Progenitor cell of endocrine pancreas (in vitro differentiated cells): ENCODE data around the gene ADARB2. TPM values are rescaled to one million over a fixed set of nuclear protein-coding genes. Genes with fewer than 3 reads are reported as not detected.

Source experiments
- DNase-seq: peaks from one replicate; pipeline ENCODE4 v3.0.0; 2021; ENCODE audit warnings: low spot score; ENCODE audit not compliant: unreplicated experiment
- H3K27ac Mint-ChIP-seq: 2 replicates; pipeline ENCODE4 v1.8.0; 2021; ENCODE audit warnings: mild to moderate bottlenecking, moderate library complexity, mixed read lengths
- H3K27me3 Mint-ChIP-seq: 2 replicates; pipeline ENCODE4 v1.8.0; 2021; ENCODE audit warnings: mixed read lengths
- H3K36me3 Mint-ChIP-seq: 2 replicates; pipeline ENCODE4 v1.8.0; 2022; ENCODE audit warnings: mixed read lengths; ENCODE audit not compliant: insufficient read depth
- H3K4me1 Mint-ChIP-seq: 2 replicates; pipeline ENCODE4 v1.8.0; 2021; ENCODE audit warnings: low read depth, mixed read lengths
- H3K4me3 Mint-ChIP-seq: 2 replicates; pipeline ENCODE4 v1.8.0; 2021; ENCODE audit warnings: low read depth, mild to moderate bottlenecking, moderate library complexity, mixed read lengths
- H3K9me3 Mint-ChIP-seq: 2 replicates; pipeline ENCODE4 v1.8.0; 2021; ENCODE audit warnings: low read depth, mixed read lengths
- total RNA-seq: library from RNA; stranded (reverse); gene quantifications from 2 replicates; pipeline ENCODE4 v1.2.1, GENCODE V29; 2021
- TF ChIP-seq, protein P1 (sequence below): fragments of 200-600 bp; sonication (generic); IDR thresholded peaks from one replicate; pipeline ENCODE4 v1.5.0; 2021; ENCODE audit warnings: antibody characterized with exemption, mild to moderate bottlenecking; ENCODE audit not compliant: unreplicated experiment

The ADARB2 gene
- total RNA-seq, 1 donor from 2014 or later = 1.3 TPM

DNA sequence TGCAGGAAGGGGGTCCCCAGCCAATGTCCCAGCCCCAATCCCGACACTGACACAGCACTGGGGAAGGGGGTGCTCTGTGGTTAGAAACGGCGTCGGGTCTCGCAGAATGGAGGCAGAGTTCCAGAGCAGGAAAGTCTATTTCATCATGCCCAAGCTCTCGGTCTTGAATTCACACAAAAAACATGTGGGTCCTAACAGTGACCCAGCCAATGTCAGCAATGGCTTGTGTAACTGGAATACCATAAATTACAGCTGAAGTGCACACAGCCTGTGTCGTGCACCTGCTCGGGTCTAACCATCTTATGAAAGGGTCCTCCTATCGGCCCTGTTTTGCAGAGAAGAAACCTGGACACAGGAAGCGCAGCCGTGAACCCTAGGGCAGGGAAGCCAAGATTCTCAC, 324.1 kb downstream of the ADARB2 start:
- Mint-ChIP-seq H3K27ac (no peak overlapping the region), H3K27me3 (no peaks in the 10 kb centered on the region), H3K36me3 (no peaks in the 10 kb centered on the region), H3K9me3 (peaks cover 12% of the 10 kb centered on the region), H3K4me1 (no peaks in the 10 kb centered on the region), H3K4me3 (no peak overlapping the region)
- no peak for DNase-seq
- TF ChIP-seq, protein P1, sequence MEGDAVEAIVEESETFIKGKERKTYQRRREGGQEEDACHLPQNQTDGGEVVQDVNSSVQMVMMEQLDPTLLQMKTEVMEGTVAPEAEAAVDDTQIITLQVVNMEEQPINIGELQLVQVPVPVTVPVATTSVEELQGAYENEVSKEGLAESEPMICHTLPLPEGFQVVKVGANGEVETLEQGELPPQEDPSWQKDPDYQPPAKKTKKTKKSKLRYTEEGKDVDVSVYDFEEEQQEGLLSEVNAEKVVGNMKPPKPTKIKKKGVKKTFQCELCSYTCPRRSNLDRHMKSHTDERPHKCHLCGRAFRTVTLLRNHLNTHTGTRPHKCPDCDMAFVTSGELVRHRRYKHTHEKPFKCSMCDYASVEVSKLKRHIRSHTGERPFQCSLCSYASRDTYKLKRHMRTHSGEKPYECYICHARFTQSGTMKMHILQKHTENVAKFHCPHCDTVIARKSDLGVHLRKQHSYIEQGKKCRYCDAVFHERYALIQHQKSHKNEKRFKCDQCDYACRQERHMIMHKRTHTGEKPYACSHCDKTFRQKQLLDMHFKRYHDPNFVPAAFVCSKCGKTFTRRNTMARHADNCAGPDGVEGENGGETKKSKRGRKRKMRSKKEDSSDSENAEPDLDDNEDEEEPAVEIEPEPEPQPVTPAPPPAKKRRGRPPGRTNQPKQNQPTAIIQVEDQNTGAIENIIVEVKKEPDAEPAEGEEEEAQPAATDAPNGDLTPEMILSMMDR = no peak

DNA sequence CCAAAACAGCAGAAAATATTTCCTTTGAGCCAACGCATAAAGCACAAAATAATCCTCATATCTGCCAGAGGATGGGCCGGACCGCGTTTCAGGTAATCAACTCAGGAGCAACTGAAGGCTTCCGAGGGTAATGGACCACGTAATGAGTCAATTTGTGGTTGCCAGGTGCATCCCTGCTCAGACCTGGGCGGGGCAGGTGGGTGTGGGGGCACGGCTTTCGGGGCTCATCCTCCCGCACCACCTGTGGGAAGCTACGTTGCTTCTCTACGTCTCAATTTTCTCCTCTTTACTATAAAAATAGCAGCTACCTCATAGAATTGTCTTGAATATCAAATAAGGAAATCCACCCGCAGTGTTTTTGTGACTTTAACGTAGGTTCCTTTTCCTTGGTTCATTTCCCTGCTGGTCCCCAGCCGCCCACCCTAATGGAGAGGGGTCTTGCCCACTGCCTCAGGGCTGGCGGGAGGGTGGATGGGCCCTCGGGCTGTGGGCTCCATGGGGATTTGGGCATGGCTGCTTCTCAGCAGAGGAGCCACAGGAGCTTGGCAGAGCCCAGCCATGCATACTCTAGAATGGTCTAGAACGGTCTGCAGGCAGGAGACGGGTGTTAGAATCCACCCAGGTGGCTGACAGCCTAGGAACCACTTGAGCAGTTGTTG, 324.7 kb downstream of the ADARB2 start:
- no peaks in the 10 kb centered on the region for H3K36me3 Mint-ChIP-seq
- H3K9me3 Mint-ChIP-seq = peaks cover 12% of the 10 kb centered on the region
- DNase-seq = no peak
- TF ChIP-seq, protein P1 = no peak
- H3K4me3 Mint-ChIP-seq = no peak overlapping the region
- H3K27me3 Mint-ChIP-seq = no peaks in the 10 kb centered on the region
- no peak overlapping the region for H3K27ac Mint-ChIP-seq
- H3K4me1 Mint-ChIP-seq = no peaks in the 10 kb centered on the region

- H3K27me3 Mint-ChIP-seq = no peaks in the 10 kb centered on the region
- no peak overlapping the region for H3K27ac Mint-ChIP-seq
- no peak overlapping the region for H3K4me3 Mint-ChIP-seq
- TF ChIP-seq, protein P1 = no peak
- DNase-seq = no peak
- H3K4me1 Mint-ChIP-seq = no peaks in the 10 kb centered on the region
- H3K9me3 Mint-ChIP-seq = peaks cover 10% of the 10 kb centered on the region
- H3K36me3 Mint-ChIP-seq = no peaks in the 10 kb centered on the region
Observed at GRCh38 chr10:1411956-1412355, 325.4 kb downstream of the ADARB2 start.

DNA sequence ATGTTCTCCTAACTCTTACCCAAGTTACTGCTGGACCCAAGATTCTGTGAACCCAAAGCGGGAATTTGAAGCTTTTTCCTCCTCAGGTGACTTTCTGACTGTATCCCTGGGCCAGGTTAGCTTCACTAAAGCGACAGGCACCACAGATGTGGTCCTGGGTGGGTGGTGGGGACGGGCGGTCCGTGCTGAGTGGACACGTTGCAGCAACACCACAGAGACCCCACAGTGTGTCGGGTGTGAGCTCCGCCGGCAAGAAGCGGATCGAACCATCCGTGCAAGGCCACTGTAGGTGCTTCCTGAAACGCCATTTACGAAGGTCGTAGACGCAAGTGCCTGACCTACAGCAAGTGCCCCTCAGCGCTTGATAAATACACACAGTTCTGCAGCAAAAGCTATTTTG, 325.9 kb downstream of the ADARB2 start:
- Mint-ChIP-seq H3K27ac (no peak overlapping the region), H3K4me1 (no peaks in the 10 kb centered on the region)

GRCh38 chr10:1410469-1411395, 326.6 kb downstream of the ADARB2 start:
- Mint-ChIP-seq H3K27ac (no peak overlapping the region), H3K27me3 (peaks cover 3% of the 10 kb centered on the region), H3K36me3 (peaks cover under 1% of the 10 kb centered on the region), H3K4me3 (no peak overlapping the region), H3K9me3 (peaks cover 10% of the 10 kb centered on the region), H3K4me1 (no peaks in the 10 kb centered on the region)
- TF ChIP-seq, protein P1 = no peak
- no peak for DNase-seq

More for the DNA sequence above, 325.9 kb downstream of the ADARB2 start:
- DNase-seq = no peak
- H3K36me3 Mint-ChIP-seq = no peaks in the 10 kb centered on the region
- no peak overlapping the region for H3K4me3 Mint-ChIP-seq
- no peaks in the 10 kb centered on the region for H3K27me3 Mint-ChIP-seq
- H3K9me3 Mint-ChIP-seq = peaks cover 10% of the 10 kb centered on the region
- TF ChIP-seq, protein P1 = no peak
